HepG2 (cell line): ENCODE data around the gene TXNDC16. TPM values are rescaled to one million over a fixed set of nuclear protein-coding genes. Genes with fewer than 3 reads are reported as not detected.

Source experiments
- ATAC-seq: fragments of 200-7000 bp; cut with Tn5 transposase; 3 replicates; pipeline ENCODE4 v1.9.1; 2020; ENCODE audit warnings: mild to moderate bottlenecking, moderate library complexity
- BruUV-seq: library from RNA; stranded (reverse); fragments of 400-500 nt; replicated peaks from 2 replicates; lab custom pipeline; 2021; lab: Mats Ljungman, UMichigan
- CTCF ChIA-PET: fragments of 300-600 bp; formaldehyde crosslinking; extraction: SDS; loops from one replicate; lab custom pipeline; 2021; ENCODE audit warnings: low total read pairs, inconsistent platforms, low intra/inter-chr PET ratio; lab: Yijun Ruan, JAX
- POLR2A ChIA-PET: fragments of 350-600 bp; sonication (Branson Sonifier 250); formaldehyde crosslinking; loops from one replicate; lab custom pipeline; 2020; ENCODE audit warnings: antibody characterized with exemption, inconsistent platforms; lab: Yijun Ruan, JAX
- DNase-seq: peaks from one replicate; pipeline ENCODE4 v3.0.0-alpha.2; 2015; ENCODE audit warnings: low spot score
- FAIRE-seq: peaks from 3 replicates; lab custom pipeline; 2011; peaks lifted over from hg19 to GRCh38; lab: Jason Lieb, UNC
- H2AFZ ChIP-seq: one replicate; pipeline ENCODE4 v1.6.1; 2011; ENCODE audit warnings: low read length, inconsistent platforms
- H3K27ac ChIP-seq: fragments of 300-600 bp; 3 replicates; pipeline ENCODE4 v1.8.0; 2011; ENCODE audit warnings: mixed run types, mild to moderate bottlenecking, mixed read lengths, low read length, inconsistent platforms; ENCODE audit not compliant: insufficient read depth; ENCODE audit errors: extremely low read length
- H3K27me3 ChIP-seq, 2 experiments: fragments of 200-600 bp in 1 of 2; 2 replicates in 1 of 2; 3 replicates in 1 of 2; pipeline versions ENCODE4 v1.6.0 to v1.8.0; 2011; ENCODE audit warnings: low read length in 2 of 2, mild to moderate bottlenecking in 2 of 2, moderate library complexity in 2 of 2, inconsistent platforms in 1 of 2; ENCODE audit not compliant: insufficient read depth in 2 of 2, control insufficient read depth in 1 of 2
- H3K36me3 ChIP-seq, 2 experiments: fragments of 200-600 bp in 1 of 2; replicated peaks in 1 of 2; 2 replicates in 1 of 2; 3 replicates in 1 of 2; pipeline versions ENCODE4 v1.5.1 to v1.8.0; 2011; ENCODE audit warnings: low read length in 2 of 2, inconsistent platforms in 1 of 2; ENCODE audit not compliant: insufficient read depth in 2 of 2, control insufficient read depth in 1 of 2
- H3K4me1 ChIP-seq: 2 replicates; pipeline ENCODE4 v1.5.1; 2012; ENCODE audit warnings: low read length, inconsistent platforms; ENCODE audit not compliant: insufficient read depth
- H3K4me2 ChIP-seq: 2 replicates; pipeline ENCODE4 v1.6.0; 2011; ENCODE audit warnings: low read depth, low read length, inconsistent platforms
- H3K4me3 ChIP-seq, 3 experiments: fragments of 200-600 bp in 1 of 3; sonication (generic), shearing (Covaris generic) in 1 of 3; replicated peaks in 1 of 3; 2 replicates each; pipeline ENCODE4 v1.5.1; 2011 to 2016; ENCODE audit warnings: low read length in 3 of 3, inconsistent platforms in 2 of 3, low read depth in 2 of 3, mild to moderate bottlenecking in 2 of 3, control low read depth in 1 of 3, mixed read lengths in 1 of 3; ENCODE audit not compliant: insufficient read depth in 1 of 3
- H3K79me2 ChIP-seq: one replicate; pipeline ENCODE4 v1.6.1; 2011; ENCODE audit warnings: low read length, inconsistent platforms; ENCODE audit not compliant: insufficient read depth
- H3K9ac ChIP-seq: 2 replicates; pipeline ENCODE4 v1.6.0; 2011; ENCODE audit warnings: mild to moderate bottlenecking, low read depth, low read length, inconsistent platforms; ENCODE audit not compliant: insufficient read depth
- H3K9me3 ChIP-seq: 2 replicates; pipeline ENCODE4 v1.5.1; 2012; ENCODE audit warnings: mild to moderate bottlenecking, low read length
- H4K20me1 ChIP-seq: 2 replicates; pipeline ENCODE4 v1.6.0; 2011; ENCODE audit warnings: inconsistent platforms, mild to moderate bottlenecking, low read length, moderate library complexity; ENCODE audit not compliant: insufficient read depth
- FOXA1 ChIP-seq, 2 experiments: fragments of 450-650 bp in 1 of 2; sonication (generic) in 1 of 2; formaldehyde crosslinking in 1 of 2; IDR thresholded peaks; 2 replicates each; pipeline versions ENCODE4 v1.4.0 to v1.6.1; 2016 to 2020; ENCODE audit warnings: missing genetic modification reagents in 1 of 2
- GPN1 ChIP-seq: sonication (generic); formaldehyde crosslinking; IDR thresholded peaks from 2 replicates; pipeline ENCODE4 v1.5.1; 2020; ENCODE audit warnings: missing genetic modification reagents, borderline replicate concordance
- WGBS: methylation state at CpG from one replicate; pipeline ENCODE4 v1.1.6; 2017; ENCODE audit warnings: low lambda C conversion rate; 5-methylcytosine and 5-hydroxymethylcytosine counted together
- in situ Hi-C: cut with HindIII; loops from 2 replicates; pipeline ENCODE4 v1.10.0; 2017; ENCODE audit warnings: low pct_unique_long_range_greater_than_20kb; ENCODE audit not compliant: extremely low pct_ligation_motif_present
- intact Hi-C: fragments of 100-400 bp; cut with micrococcal nuclease; formaldehyde crosslinking; loops from one replicate; pipeline ENCODE4 v1.10.0; 2022; ENCODE audit not compliant: unreplicated experiment
- polyA plus RNA-seq, 8 experiments: library from polyadenylated mRNA; depleted of rRNA in 3 of 8; stranded (reverse) in 7 of 8; unstranded in 1 of 8; fragments of >200 nt; fragmentation: Illumina TruSeq in 4 of 8; extraction: Trizol in 4 of 8; gene quantifications; 2 replicates each; pipeline versions ENCODE4 v1.2.1 to v1.2.3, GENCODE V29; 2011 to 2016; ENCODE audit warnings: low read depth in 4 of 8, missing spikeins in 1 of 8, mixed read lengths in 1 of 8; ENCODE audit not compliant: insufficient read depth in 1 of 8
- total RNA-seq, 5 experiments: library from RNA; depleted of rRNA; stranded (reverse); fragments of >200 nt; fragmentation: Illumina TruSeq; extraction: Trizol; gene quantifications; 2 replicates each; pipeline ENCODE4 v1.2.3, GENCODE V29; 2016; ENCODE audit warnings: low read depth in 1 of 5
- TF ChIP-seq, protein P1 (sequence below), 2 experiments: sonication (generic) in 1 of 2; formaldehyde crosslinking in 1 of 2; IDR thresholded peaks; 2 replicates each; pipeline versions ENCODE4 v1.6.1 to v1.9.0; 2014 to 2022; ENCODE audit warnings: antibody characterized with exemption in 1 of 2, borderline replicate concordance in 1 of 2, inconsistent platforms in 1 of 2, low read depth in 1 of 2, missing genetic modification reagents in 1 of 2
- TF ChIP-seq, protein P2 (sequence below): sonication (generic); formaldehyde crosslinking; IDR thresholded peaks from 2 replicates; pipeline ENCODE4 v1.8.0; 2023; ENCODE audit warnings: mild to moderate bottlenecking, missing genetic modification reagents

TXNDC16 gene
- total and polyA plus RNA-seq, 2 of the 13 experiments (the other 11 are each of a cell fraction or from before 2014, with no cell fraction given), result 4.6 to 6.2 TPM

- CTCF ChIA-PET, result no interaction called here
These were observed 122.9 kb downstream of the TXNDC16 start for GRCh38 chr14:52429451-52429850.

More at GRCh38 chr14:52429451-52429850, 122.9 kb downstream of the TXNDC16 start:
- ATAC-seq (no peak), DNase-seq (no peak), FAIRE-seq (no peak)
- Histone ChIP-seq H4K20me1 (no peaks in the 10 kb centered on the region), H3K9ac (no peak overlapping the region), H3K27me3 (no peaks in the 10 kb centered on the region), H3K79me2 (no peaks in the 10 kb centered on the region), H3K4me1 (peaks cover under 1% of the 10 kb centered on the region; the same call in 1 of the 2 replicates), H3K4me2 (no peak overlapping the region), H2AFZ (no peak overlapping the region), H3K4me3 (no peak overlapping the region), H3K36me3 (no peaks in the 10 kb centered on the region), H3K9me3 (no peaks in the 10 kb centered on the region), H3K27ac (no peak overlapping the region)
- POLR2A ChIA-PET, result no interaction called here
- intact Hi-C loops (no loop called here), in situ Hi-C loops (no loop called here)
- WGBS, result 76% methylated on average over 2 of the region's 2 CpGs
- BruUV-seq, result no TSS peak
- TF ChIP-seq FOXA1 (IDR thresholded peaks at IDR 0.05), result no peak
- no peak for TF ChIP-seq FOXA1 (CRISPR knock-in tag; IDR thresholded peaks at IDR 0.05)
- TF ChIP-seq, protein P1, sequence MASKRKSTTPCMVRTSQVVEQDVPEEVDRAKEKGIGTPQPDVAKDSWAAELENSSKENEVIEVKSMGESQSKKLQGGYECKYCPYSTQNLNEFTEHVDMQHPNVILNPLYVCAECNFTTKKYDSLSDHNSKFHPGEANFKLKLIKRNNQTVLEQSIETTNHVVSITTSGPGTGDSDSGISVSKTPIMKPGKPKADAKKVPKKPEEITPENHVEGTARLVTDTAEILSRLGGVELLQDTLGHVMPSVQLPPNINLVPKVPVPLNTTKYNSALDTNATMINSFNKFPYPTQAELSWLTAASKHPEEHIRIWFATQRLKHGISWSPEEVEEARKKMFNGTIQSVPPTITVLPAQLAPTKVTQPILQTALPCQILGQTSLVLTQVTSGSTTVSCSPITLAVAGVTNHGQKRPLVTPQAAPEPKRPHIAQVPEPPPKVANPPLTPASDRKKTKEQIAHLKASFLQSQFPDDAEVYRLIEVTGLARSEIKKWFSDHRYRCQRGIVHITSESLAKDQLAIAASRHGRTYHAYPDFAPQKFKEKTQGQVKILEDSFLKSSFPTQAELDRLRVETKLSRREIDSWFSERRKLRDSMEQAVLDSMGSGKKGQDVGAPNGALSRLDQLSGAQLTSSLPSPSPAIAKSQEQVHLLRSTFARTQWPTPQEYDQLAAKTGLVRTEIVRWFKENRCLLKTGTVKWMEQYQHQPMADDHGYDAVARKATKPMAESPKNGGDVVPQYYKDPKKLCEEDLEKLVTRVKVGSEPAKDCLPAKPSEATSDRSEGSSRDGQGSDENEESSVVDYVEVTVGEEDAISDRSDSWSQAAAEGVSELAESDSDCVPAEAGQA (IDR thresholded peaks at IDR 0.05; ENCODE audit: low read depth), result no peak
- TF ChIP-seq, protein P1 (CRISPR knock-in tag; IDR thresholded peaks at IDR 0.05; ENCODE audit: borderline replicate concordance), result no peak
- no peak for TF ChIP-seq GPN1 (CRISPR knock-in tag)
- TF ChIP-seq, protein P2, sequence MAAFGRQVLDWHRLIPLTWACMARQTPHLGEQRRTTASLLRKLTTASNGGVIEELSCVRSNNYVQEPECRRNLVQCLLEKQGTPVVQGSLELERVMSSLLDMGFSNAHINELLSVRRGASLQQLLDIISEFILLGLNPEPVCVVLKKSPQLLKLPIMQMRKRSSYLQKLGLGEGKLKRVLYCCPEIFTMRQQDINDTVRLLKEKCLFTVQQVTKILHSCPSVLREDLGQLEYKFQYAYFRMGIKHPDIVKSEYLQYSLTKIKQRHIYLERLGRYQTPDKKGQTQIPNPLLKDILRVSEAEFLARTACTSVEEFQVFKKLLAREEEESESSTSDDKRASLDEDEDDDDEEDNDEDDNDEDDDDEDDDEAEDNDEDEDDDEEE (CRISPR knock-in tag), result no peak
